IMR-90 (cell line): ENCODE results near the gene BMP4. TPM values are rescaled to one million over a fixed set of nuclear protein-coding genes. Genes with fewer than 3 reads are reported as not detected.

Experiments used
- ATAC-seq: fragments of 200-7000 bp; cut with Tn5 transposase; 2 replicates; pipeline ENCODE4 v1.9.1; 2020; ENCODE audit warnings: low read depth, mild to moderate bottlenecking, moderate library complexity
- BruUV-seq: library from RNA; stranded (reverse); fragments of 400-500 nt; replicated peaks from 2 replicates; lab custom pipeline; 2021; lab: Mats Ljungman, UMichigan
- CTCF ChIA-PET: fragments of 300-600 bp; formaldehyde crosslinking; extraction: SDS; loops from one replicate; lab custom pipeline; 2021; ENCODE audit warnings: antibody characterized with exemption; lab: Yijun Ruan, JAX
- POLR2A ChIA-PET: fragments of 300-600 bp; sonication (Branson Sonifier 250); formaldehyde crosslinking; loops from one replicate; lab custom pipeline; 2022; ENCODE audit warnings: antibody characterized with exemption; ENCODE audit not compliant: unreplicated experiment; lab: Charles Lee
- DNase-seq: peaks from one replicate; pipeline ENCODE4 v3.0.0; 2013
- H2AFZ ChIP-seq: replicated peaks from 2 replicates; pipeline ENCODE3; 2013; ENCODE audit warnings: low read length, mild to moderate bottlenecking; ENCODE audit not compliant: poor library complexity
- H2AK5ac ChIP-seq: 2 replicates; pipeline ENCODE4 v1.6.1; 2013; ENCODE audit warnings: low read depth, low read length, inconsistent platforms
- H2AK9ac ChIP-seq: replicated peaks from 2 replicates; pipeline ENCODE3; 2013; ENCODE audit warnings: mild to moderate bottlenecking, low read depth, low read length, moderate library complexity; ENCODE audit not compliant: poor library complexity
- H2BK120ac ChIP-seq: 2 replicates; pipeline ENCODE4 v1.6.1; 2013; ENCODE audit warnings: low read depth, low read length, inconsistent platforms
- H2BK15ac ChIP-seq: 3 replicates; pipeline ENCODE4 v1.6.1; 2013; ENCODE audit warnings: low read depth, low read length, inconsistent platforms
- H2BK20ac ChIP-seq: 2 replicates; pipeline ENCODE4 v1.6.1; 2013; ENCODE audit warnings: low read depth, mild to moderate bottlenecking, inconsistent platforms, low read length, moderate library complexity
- H2BK5ac ChIP-seq: 2 replicates; pipeline ENCODE4 v1.6.1; 2013; ENCODE audit warnings: mild to moderate bottlenecking, low read depth, low read length, inconsistent platforms; ENCODE audit not compliant: poor library complexity, severe bottlenecking
- H3K14ac ChIP-seq: replicated peaks from 2 replicates; pipeline ENCODE4 v1.6.1; 2013; ENCODE audit warnings: low read depth, low read length, inconsistent platforms
- H3K18ac ChIP-seq: 2 replicates; pipeline ENCODE4 v1.6.1; 2013; ENCODE audit warnings: low read depth, low read length, control low read depth
- H3K23ac ChIP-seq: 2 replicates; pipeline ENCODE4 v1.6.1; 2013; ENCODE audit warnings: low read depth, low read length, inconsistent platforms
- H3K27ac ChIP-seq: 2 replicates; pipeline ENCODE4 v1.5.1; 2013; ENCODE audit warnings: mild to moderate bottlenecking, control low read depth, low read length; ENCODE audit not compliant: insufficient read depth
- H3K27me3 ChIP-seq: 2 replicates; pipeline ENCODE4 v1.6.1; 2013; ENCODE audit warnings: low read length; ENCODE audit not compliant: control insufficient read depth, insufficient read depth
- H3K36me3 ChIP-seq: 2 replicates; pipeline ENCODE4 v1.6.1; 2013; ENCODE audit warnings: low read length, mixed read lengths; ENCODE audit not compliant: control insufficient read depth, insufficient read depth
- H3K4ac ChIP-seq: 2 replicates; pipeline ENCODE4 v1.6.1; 2013; ENCODE audit warnings: low read depth, low read length, inconsistent platforms
- H3K4me1 ChIP-seq: 2 replicates; pipeline ENCODE4 v1.6.1; 2013; ENCODE audit warnings: low read length, mixed read lengths; ENCODE audit not compliant: control insufficient read depth, insufficient read depth
- H3K4me2 ChIP-seq: 2 replicates; pipeline ENCODE4 v1.6.1; 2013; ENCODE audit warnings: low read depth, mild to moderate bottlenecking, control low read depth, low read length, moderate library complexity
- H3K4me3 ChIP-seq: 2 replicates; pipeline ENCODE4 v1.5.1; 2013; ENCODE audit warnings: low read depth, mild to moderate bottlenecking, control low read depth, low read length, moderate library complexity; ENCODE audit not compliant: insufficient read depth
- H3K56ac ChIP-seq: 2 replicates; pipeline ENCODE4 v1.6.1; 2013; ENCODE audit warnings: low read length, inconsistent platforms; ENCODE audit not compliant: insufficient read depth; ENCODE audit errors: extremely low read depth
- H3K79me1 ChIP-seq, 2 experiments: 2 replicates each; pipeline ENCODE4 v1.6.1; 2013; ENCODE audit warnings: low read length in 2 of 2, inconsistent platforms in 1 of 2, low read depth in 1 of 2
- H3K9ac ChIP-seq: 2 replicates; pipeline ENCODE4 v1.6.1; 2013; ENCODE audit warnings: low read depth, low read length, control low read depth
- H3K9me1 ChIP-seq: 2 replicates; pipeline ENCODE4 v1.6.1; 2013; ENCODE audit warnings: low read length, inconsistent platforms; ENCODE audit not compliant: insufficient read depth
- H3K9me3 ChIP-seq: 2 replicates; pipeline ENCODE4 v1.6.1; 2013; ENCODE audit warnings: low read length; ENCODE audit not compliant: control insufficient read depth, insufficient read depth
- H4K20me1 ChIP-seq: 2 replicates; pipeline ENCODE4 v1.6.1; 2013; ENCODE audit warnings: low read length, inconsistent platforms; ENCODE audit not compliant: insufficient read depth
- H4K5ac ChIP-seq: 2 replicates; pipeline ENCODE4 v1.6.1; 2013; ENCODE audit warnings: mild to moderate bottlenecking, low read depth, low read length, control low read depth
- H4K8ac ChIP-seq, 2 experiments: 2 replicates each; pipeline ENCODE4 v1.6.1; 2013; ENCODE audit warnings: low read depth in 2 of 2, low read length in 2 of 2, control low read depth in 1 of 2, inconsistent platforms in 1 of 2
- H4K91ac ChIP-seq: 2 replicates; pipeline ENCODE4 v1.6.1; 2013; ENCODE audit warnings: low read depth, low read length, inconsistent platforms; ENCODE audit not compliant: insufficient read depth
- CEBPB ChIP-seq: IDR thresholded peaks from 2 replicates; pipeline ENCODE4 v1.6.1; 2012; ENCODE audit warnings: low read depth, low read length, improper control_type of control experiment
- FOS ChIP-seq: fragments of 150-350 bp; IDR thresholded peaks from 2 replicates; pipeline ENCODE4 v1.6.1; 2016; ENCODE audit warnings: low read depth, low read length
- NFE2L2 ChIP-seq: fragments of 150-350 bp; IDR thresholded peaks from 2 replicates; pipeline ENCODE4 v1.6.1; 2016; ENCODE audit warnings: low read depth, mild to moderate bottlenecking, low read length
- WGBS, 2 experiments: methylation state at CpG; one replicate each; pipeline versions ENCODE4 v1.1.5 to v1.1.7; 2013; ENCODE audit warnings: missing lambda C conversion rate in 2 of 2; ENCODE audit not compliant: insufficient read length in 1 of 2; ENCODE audit errors: extremely low coverage in 2 of 2; 5-methylcytosine and 5-hydroxymethylcytosine counted together
- dilution Hi-C: fragments of 300-500 bp; cut with HindIII; formaldehyde crosslinking; loops from one replicate; pipeline ENCODE4 v1.14.3; 2018; ENCODE audit warnings: low sequenced_read_pairs; ENCODE audit not compliant: unreplicated experiment
- in situ Hi-C: fragments of 300-500 bp; cut with MboI; formaldehyde crosslinking; loops from 3 replicates; pipeline ENCODE4 v1.14.3; 2019; ENCODE audit warnings: low sequenced_read_pairs, inconsistent platforms, mixed read lengths
- intact Hi-C: fragments of 100-400 bp; cut with micrococcal nuclease; formaldehyde crosslinking; loops from 2 replicates; pipeline ENCODE4 v1.10.0; 2022
- polyA plus RNA-seq, 3 experiments: library from polyadenylated mRNA; depleted of rRNA; stranded (reverse); fragments of >200 nt; gene quantifications; 2 replicates each; pipeline ENCODE4 v1.2.3, GENCODE V29; 2012; ENCODE audit warnings: low replicate concordance in 1 of 3
- total RNA-seq: library from RNA; depleted of rRNA; stranded (reverse); fragments of >200 nt; gene quantifications from 2 replicates; pipeline ENCODE4 v1.2.3, GENCODE V29; 2012

Gene BMP4
- total and polyA plus RNA-seq, 2 of the 4 experiments (the other 2 are of a cell fraction) = 3.4 to 4.2 TPM

- Histone ChIP-seq H3K4me2 (no peak overlapping the region; the same call in 1 of the 2 replicates), H2AK5ac (no peak overlapping the region), H2AK9ac (no peak overlapping the region), H3K56ac (peak overlapping the region; percentile 55; the same call in 1 of the 2 replicates), H3K4me3 (no peak overlapping the region), H2BK5ac (no peak overlapping the region), H3K4ac (peak overlapping the region; percentile 74; the same call in 1 of the 2 replicates), H4K8ac (peak overlapping the region in 1 of 2 experiments; percentile 61; a peak in 1 of 4 replicates), H3K36me3 (no peaks in the 10 kb centered on the region), H3K23ac (0 out of 2 replicates have a peak overlapping the region, but pooled peaks have one; percentile 77), H3K14ac (no peak overlapping the region), H4K91ac (peak overlapping the region; percentile 90), H3K9ac (no peak overlapping the region), H2AFZ (no peak overlapping the region), H3K9me1 (peaks cover 13% of the 10 kb centered on the region), H3K9me3 (no peaks in the 10 kb centered on the region), H2BK120ac (peak overlapping the region; percentile 91), H2BK15ac (0 out of 3 replicates have a peak overlapping the region, but pooled peaks have one; percentile 6), H2BK20ac (peak overlapping the region; percentile 97), H4K5ac (no peak overlapping the region), H4K20me1 (no peaks in the 10 kb centered on the region), H3K27me3 (no peaks in the 10 kb centered on the region), H3K27ac (no peak overlapping the region), H3K4me1 (peaks cover 13% of the 10 kb centered on the region), H3K18ac (no peak overlapping the region; the same call in 1 of the 2 replicates), H3K79me1 (no peaks in the 10 kb centered on the region)
- DNase-seq (peak; percentile 72), ATAC-seq (peak; percentile 80)
- dilution Hi-C loops (no loop called here), intact Hi-C loops (no loop called here), in situ Hi-C loops (no loop called here)
- BruUV-seq = no TSS peak
- POLR2A ChIA-PET = no interaction called here
- CTCF ChIA-PET = no interaction called here
- 26% methylated on average over 5 of the region's 5 CpGs; no CpG with 5 or more reads in 1 of the 2 experiments for WGBS, 2 experiments
- TF ChIP-seq CEBPB = 0 out of 2 replicates have a peak, but pooled peaks have one; percentile 1
- TF ChIP-seq NFE2L2 = no peak
- 0 out of 2 replicates have a peak, but pooled peaks have one; percentile 8 for TF ChIP-seq FOS
Observed at GRCh38 chr14:53927171-53927570, 29.5 kb downstream of the BMP4 start.
